G401.6 (cell line): ENCODE data around the gene ARHGEF19.
"Not testable (repeated sequence)": the region's sequence is repeated elsewhere in the genome, so short reads cannot be mapped to it uniquely, and the experiment has no call there.

Source experiments
- FAIRE-seq: peaks from 2 replicates; lab custom pipeline; 2012; peaks lifted over from hg19 to GRCh38; lab: Jason Lieb, UNC

ARHGEF19 gene

DNA sequence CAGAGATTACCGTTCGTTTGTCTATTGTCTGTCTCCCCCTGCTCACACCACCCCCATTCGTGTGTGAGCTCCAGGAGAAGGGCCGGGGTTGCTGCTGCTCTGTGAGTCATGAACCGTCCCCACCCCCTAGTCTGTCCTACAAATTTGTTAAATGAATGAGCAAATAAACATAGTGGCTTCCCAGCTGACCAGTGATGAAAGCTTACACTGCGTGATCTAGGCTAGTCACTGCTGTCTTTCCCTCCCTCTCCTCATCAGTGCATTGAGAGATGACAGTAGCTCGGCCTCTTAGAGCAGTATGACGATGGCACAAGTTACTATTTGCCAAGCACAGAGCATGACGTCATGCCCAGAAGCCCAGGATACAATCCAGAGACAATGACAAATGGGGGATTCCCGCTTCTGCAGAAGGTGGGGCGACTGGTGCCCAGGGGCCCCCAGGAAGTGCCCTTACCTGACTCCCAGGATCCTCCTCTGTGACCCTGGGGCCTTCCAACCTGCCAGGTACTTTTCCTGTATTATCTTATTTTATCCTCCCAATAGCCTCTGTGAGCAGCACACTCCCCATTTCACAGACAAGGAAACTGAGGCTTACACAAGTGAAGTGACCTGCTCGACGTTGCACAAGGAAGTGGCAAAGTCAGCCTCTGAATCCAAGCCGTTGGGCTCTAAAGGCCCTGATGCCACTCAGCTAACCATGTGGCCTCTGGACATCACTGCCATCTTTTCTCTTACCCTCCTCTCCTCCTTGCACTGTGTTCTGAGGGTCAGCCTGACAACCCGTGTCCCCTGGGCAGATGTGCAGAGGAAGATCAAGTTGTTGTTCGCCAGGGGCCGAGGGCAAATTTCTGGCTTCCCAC, 48.0 kb downstream of the ARHGEF19 start:
- FAIRE-seq: no peak

DNA sequence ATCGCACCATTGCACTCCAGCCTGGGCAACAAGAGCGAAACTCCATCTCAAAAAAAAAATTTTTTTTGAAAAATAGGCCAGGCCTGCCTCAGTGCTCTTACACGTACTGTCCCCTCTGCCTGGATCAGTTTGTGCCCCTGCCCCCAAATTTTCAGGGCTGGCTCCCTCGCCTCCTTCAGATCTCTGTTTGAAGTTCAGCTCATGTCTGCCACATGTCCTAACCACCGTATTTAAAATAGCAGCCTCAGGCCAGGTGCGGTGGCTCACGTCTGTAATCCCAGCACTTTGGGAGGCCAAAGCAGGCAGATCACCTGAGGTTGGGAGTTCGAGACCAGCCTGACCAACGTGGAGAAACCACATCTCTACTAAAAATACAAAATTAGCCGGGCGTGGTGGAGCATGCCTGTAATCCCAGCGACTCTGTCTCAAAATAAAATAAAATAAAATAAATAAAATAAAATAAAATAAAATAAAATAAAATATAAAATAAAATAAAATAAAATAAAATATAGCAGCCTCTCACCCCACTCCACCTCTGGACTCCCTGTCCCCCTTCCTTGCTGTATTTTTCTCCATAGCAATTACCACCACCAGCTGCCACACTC, 48.7 kb downstream of the ARHGEF19 start:
- not testable (repeated sequence) for FAIRE-seq

GRCh38 chr1:16162163-16162822, 50.2 kb downstream of the ARHGEF19 start:
- no peak for FAIRE-seq

- FAIRE-seq: no peak
Observed at GRCh38 chr1:16161717-16162116, 50.7 kb downstream of the ARHGEF19 start.

- FAIRE-seq: no peak
Observed at GRCh38 chr1:16158993-16159831, 53.2 kb downstream of the ARHGEF19 start.

DNA sequence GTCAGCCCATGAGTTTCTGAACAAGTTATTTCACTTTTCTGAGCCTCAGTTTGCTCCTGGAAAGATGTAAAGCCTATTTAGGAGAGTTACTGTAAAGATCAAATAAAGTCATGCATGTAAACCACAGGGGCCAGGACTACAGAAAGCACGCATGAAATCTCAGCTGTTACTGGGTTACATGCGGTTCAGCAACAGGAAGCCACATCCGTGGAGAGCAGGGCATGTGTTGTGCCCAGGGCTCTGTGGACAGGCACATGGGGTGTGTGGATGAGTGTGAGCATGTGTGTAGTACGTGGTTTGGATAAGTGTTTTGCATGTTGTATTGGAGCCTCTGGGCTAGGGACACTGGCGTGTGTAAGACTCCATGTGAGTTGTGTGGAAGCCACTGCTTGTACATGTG, 54.4 kb downstream of the ARHGEF19 start:
- FAIRE-seq: no peak

DNA sequence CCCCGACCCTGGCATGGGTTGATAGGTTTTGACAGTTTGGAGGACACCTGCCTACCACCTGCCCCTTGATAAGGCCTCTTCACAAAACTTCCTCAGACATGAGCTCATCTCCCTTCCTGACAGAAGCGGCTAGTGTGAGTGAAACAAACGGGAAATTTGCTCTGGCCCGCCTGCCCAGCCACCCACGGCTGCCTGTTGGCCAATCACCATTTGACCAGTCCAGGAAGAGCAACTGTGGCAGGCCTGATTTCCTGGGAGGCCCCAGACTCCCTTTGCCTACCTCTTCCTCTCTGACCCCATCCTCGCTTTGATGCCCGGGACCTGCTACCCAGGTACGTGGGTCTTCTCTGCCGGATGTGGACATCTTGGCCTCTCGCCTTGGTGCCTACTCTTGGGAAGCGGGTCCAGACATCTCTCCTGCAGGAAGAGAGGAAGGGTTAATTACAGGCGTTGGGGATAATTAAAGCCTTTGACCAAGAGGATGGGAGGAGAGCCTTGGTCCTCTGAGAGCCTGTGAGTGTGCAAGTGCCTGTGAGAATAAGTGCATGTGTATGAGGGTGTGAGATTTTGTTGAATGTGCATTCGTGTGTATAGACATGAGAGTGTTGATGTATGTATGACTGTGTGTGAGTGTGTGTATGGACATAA, 55.5 kb downstream of the ARHGEF19 start:
- no peak for FAIRE-seq

GRCh38 chr1:16155537-16156410, 56.7 kb downstream of the ARHGEF19 start, which contains the start of gene EPHA2:
EPHA2 (minus strand) TSS chr1:16156069; CDS start chr1:16155932, 137 bp downstream.
- FAIRE-seq: peak; percentile 96

DNA sequence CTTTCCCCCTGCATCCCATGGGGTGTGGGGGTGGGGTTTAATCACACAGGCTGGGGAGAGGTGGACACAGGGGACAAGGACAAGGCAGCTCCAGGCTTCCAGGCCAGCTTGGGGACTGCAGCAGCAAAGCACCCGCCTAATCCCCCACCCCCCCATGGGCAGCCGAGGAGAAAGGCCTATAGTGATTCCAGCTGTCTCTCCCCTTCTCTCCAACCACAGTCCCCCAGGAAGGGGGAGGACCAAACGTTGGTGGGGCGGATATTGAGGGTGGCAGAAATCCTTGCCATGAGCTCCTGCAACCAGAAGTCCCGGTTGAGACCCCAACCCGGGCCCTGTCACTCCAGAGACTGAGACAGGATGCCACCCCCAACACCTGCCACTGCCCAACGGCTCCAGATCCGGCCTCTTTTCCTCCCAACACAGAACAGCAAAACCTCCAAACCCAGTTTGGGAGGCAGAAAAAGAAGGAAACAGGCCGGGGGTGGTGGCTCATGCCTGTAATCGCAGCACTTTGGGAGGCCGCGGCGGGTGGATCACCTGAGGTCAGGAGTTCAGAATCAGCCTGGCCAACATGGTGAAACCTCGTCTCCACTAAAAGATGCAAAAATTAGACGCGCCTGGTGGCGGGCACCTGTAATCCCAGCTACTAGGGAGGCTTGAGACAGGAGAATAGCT, 58.3 kb downstream of the ARHGEF19 start:
- no peak for FAIRE-seq

DNA sequence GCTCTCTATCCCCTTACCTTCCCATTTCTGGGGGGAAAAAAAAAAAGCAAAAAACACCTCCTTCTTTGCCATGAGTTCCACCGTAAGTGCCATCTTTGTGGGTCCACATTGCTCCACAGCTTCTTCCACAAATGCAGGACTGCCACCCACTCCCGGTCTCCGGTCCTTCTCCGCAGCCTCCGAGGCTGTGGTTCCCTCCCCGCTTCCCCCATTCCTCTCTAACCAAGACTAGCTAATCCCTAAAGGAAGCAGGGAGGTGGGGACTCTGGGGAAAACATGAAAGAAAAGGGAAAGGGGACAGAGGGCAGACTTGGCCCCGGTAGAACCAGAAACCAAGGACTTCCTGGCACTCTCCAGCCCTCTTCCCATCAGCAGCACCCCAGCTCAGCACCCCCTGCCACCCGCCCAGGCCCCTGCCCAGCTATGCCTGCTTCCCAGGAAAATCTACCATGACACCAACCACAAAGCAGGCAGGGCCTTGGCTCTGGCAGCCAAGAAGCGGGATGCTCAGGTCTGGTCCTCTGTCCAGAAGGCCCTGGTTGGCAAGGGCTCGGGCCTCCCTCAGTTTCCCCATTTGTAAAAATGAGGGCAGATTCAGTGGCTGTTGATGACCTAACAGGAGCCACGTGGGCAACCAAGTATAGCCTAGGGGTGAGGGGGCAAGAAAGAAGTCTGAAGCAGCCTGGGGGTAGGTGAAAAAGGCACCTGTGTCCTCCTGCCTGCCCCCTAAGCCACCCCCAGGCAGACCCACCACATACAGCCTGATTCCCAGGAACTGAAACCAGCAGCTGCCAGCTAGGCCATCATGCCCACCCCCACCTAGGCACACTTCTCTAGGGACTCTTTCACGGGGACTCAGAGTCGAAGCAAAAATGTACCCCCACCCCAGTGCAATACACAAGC, 59.1 kb downstream of the ARHGEF19 start:
- no peak for FAIRE-seq

DNA sequence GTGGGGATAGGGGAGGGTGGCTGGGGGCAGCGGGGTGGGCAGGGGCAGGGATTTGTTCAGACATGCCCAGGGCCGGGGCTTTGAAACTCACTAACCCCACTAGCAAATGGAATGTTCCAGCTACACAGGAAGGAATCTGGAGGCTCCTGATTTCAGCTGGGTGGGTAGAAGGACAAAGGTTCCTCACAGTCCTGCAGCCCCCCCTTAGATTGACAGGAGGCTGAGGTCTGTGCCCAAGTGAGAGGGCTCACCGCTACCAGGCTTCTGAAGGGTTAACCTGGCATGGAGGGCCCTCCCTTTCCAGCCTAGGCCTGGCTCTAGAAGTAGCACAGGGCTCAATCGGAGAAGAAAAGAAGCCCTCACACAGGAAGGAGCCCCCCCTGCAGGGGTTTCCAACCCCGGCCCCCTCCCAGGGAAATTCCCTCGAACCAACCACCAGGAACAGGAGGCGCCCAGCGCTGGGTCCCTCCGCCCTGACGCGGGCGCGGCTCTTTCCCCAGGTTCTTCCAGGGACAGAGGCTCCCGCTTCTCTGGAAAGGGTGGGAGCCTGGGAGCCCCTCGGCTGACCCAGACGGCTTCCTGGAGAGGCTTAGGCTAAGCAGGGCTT, 59.9 kb downstream of the ARHGEF19 start:
- FAIRE-seq: no peak

GRCh38 chr1:16151995-16152384, 60.5 kb downstream of the ARHGEF19 start:
- no peak for FAIRE-seq

DNA sequence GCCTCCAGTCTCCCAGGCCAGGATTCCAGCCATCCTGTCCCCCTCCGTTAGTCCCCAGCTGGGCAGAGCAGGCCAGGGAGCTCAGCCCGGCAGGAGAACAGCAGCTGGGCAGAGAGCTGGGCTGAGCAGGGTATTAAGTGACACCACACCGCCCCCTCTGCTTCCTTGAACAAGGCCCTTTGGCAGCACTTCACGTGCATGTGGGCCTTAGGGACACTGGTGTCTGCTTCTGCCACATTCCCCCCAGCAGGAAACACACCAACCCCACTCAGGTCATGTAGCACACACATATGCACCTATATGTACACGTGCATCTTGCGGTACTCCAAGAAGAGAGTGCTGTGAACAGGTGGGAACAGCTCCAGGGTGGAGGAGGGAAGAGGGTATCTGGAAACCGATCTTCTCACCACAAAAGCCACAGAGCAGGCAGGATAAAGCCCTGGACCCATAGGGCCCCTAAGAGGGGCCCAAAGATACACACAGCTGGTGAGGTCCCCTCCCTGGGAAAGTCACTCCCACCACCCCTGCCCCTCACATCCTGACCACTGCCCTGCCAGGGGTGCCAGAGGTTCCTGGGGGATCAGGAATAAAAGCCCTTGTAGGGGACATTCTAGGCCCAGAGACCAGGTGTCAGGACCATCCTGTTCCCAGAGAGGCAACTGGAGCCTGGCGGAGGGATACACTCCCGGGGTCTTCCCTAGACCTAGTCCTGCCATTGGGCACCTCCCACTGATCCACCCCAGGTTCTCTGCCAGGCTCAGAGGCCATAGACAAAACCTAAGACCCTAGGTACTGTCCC, 61.1 kb downstream of the ARHGEF19 start:
- no peak for FAIRE-seq

DNA sequence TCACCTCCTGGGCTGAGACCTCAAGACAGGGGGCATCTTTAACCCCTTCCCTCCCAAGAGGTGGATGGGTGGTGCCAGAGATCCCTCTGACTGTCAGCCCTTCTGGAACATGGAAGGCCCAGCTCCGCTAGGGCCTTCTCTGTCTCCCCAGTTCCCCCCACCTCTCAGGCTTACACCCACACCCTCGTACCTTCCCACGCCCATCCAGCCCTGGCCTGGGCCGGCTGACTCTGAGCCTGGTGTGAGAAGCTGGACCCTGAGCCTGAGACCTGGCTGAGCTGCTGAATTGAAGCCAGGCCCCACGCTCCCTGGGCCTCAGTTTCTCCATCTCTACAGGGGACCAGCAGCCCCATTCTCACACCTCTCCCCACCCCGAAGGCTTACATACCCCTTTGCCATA, 61.9 kb downstream of the ARHGEF19 start:
- no peak for FAIRE-seq

- FAIRE-seq: no peak
Observed at GRCh38 chr1:16149702-16150488, 62.6 kb downstream of the ARHGEF19 start.

GRCh38 chr1:16149146-16149545, 63.3 kb downstream of the ARHGEF19 start:
- FAIRE-seq: no peak
